Measurements from ENCODE around the gene AMBRA1.

DNA sequence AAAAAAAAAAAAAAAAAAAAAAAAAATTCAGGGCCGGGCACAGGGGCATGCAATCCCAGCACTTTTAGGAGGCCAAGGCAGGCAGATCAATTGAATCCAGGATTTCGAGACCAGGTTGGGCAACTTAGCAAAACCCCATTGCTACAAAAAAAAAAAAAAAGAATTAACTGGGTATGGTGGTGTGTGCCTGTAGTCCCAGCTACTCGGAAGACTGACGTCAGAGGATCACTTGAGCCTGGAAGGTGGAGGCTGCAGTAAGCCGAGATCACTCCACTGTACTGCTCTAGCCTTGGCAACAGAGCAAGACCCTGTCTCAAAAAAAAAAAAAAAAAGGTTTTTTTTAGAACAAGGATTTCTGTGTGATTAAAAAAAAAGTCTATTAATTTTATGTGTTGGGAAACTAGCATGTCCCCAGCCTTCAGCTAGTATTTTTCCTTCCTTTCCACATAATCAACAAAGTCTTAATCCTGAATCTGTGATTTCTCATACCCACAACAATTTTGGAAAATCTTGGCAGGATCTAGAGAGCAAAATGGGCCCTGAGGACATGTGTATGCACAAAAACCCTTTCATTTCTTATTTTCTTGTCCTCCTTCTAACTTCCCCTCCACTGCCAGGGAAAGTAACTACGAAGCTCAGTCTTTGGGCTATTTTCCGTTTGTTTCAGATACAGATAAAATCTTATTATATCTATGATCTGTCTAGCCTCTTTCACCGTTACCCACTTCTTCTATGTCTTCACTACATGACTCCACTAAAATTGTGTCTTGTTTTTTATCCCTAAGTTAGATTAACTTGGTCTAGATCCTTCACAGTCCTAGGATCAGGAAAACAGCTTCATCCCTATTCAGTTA lies 5.7 kb upstream of the AMBRA1 start:
- no peak for TF ChIP-seq SP1 (IDR thresholded peaks at IDR 0.05)
- no peak for TF ChIP-seq TARDBP (IDR thresholded peaks at IDR 0.05)
- no peak for TF ChIP-seq BHLHE40 (IDR thresholded peaks at IDR 0.05; ENCODE audit: borderline replicate concordance)
- no peak for TF ChIP-seq FOXK2 (IDR thresholded peaks at IDR 0.05)
- TF ChIP-seq SUZ12 (IDR thresholded peaks at IDR 0.05): no peak
- no peak for TF ChIP-seq HDGF (IDR thresholded peaks at IDR 0.05; ENCODE audit: borderline replicate concordance)
- no peak for TF ChIP-seq LEF1 (IDR thresholded peaks at IDR 0.05; ENCODE audit: borderline replicate concordance)
- TF ChIP-seq FOXM1 (IDR thresholded peaks at IDR 0.05; ENCODE audit: borderline replicate concordance): no peak
- no peak for TF ChIP-seq ELF4 (IDR thresholded peaks at IDR 0.05)

All from HEK293T (cell line).